OCI-LY7 (cell line): ENCODE data around the gene PARP2.

Source experiments
- CTCF ChIP-seq: fragments of 200-600 bp; sonication (generic); conservative IDR thresholded peaks from 2 replicates; pipeline ENCODE4 v1.5.1; 2014; ENCODE audit warnings: mild to moderate bottlenecking, antibody characterized with exemption, low read length, moderate library complexity, mixed read lengths
- EZH2phosphoT487 ChIP-seq: fragments of 200-600 bp; sonication (generic); IDR thresholded peaks from 2 replicates; pipeline ENCODE4 v1.6.1; 2018; ENCODE audit warnings: low read depth, borderline replicate concordance, mild to moderate bottlenecking, mixed run types, antibody characterized with exemption, low read length, moderate library complexity, mixed read lengths

GRCh38 chr14:20333494-20333841 lies 10.0 kb upstream of the PARP2 start:
- no peak for TF ChIP-seq CTCF
- TF ChIP-seq EZH2phosphoT487: no peak
